Prostate gland (tissue), 2 donors: ENCODE data around the gene RNF14. TPM values are rescaled to one million over a fixed set of nuclear protein-coding genes. Genes with fewer than 3 reads are reported as not detected.
A peak's percentile ranks its signal among the peaks of the same experiment; 100 is the strongest.

Experiments used
- DNase-seq: peaks from one replicate; pipeline ENCODE4 v3.0.0-alpha.2; 2019; ENCODE audit warnings: low spot score
- H3K27ac ChIP-seq, 2 donors: fragments of 200-600 bp; sonication (generic); 2 replicates each; pipeline ENCODE4 v1.5.1; 2017 to 2019
- H3K27me3 ChIP-seq: fragments of 200-600 bp; sonication (generic); replicated peaks from 2 replicates; pipeline ENCODE4 v1.5.1; 2019; ENCODE audit not compliant: insufficient read depth
- H3K36me3 ChIP-seq, 2 donors: fragments of 200-600 bp; sonication (generic); 1 replicate in 1 of 2; 2 replicates in 1 of 2; pipeline versions ENCODE4 v1.5.1 to v1.8.1; 2017 to 2019
- H3K4me1 ChIP-seq: fragments of 200-600 bp; sonication (generic); replicated peaks from 2 replicates; pipeline ENCODE4 v1.5.1; 2019
- H3K4me3 ChIP-seq, 2 donors: fragments of 200-600 bp; sonication (generic); 2 replicates each; pipeline ENCODE4 v1.5.1; 2017 to 2019
- H3K9me3 ChIP-seq: fragments of 200-600 bp; sonication (generic); 2 replicates; pipeline ENCODE4 v1.5.1; 2017
- CTCF ChIP-seq, 4 experiments: fragments of 200-600 bp in 2 of 4; fragments of 450-650 bp in 2 of 4; sonication (generic) in 2 of 4; IDR thresholded peaks; 1 replicate in 3 of 4; 2 replicates in 1 of 4; pipeline ENCODE4 v1.5.1; 2016 to 2019; ENCODE audit warnings: antibody characterized with exemption in 4 of 4, mild to moderate bottlenecking in 2 of 4, moderate library complexity in 2 of 4
- POLR2A ChIP-seq: fragments of 450-650 bp; IDR thresholded peaks from one replicate; pipeline ENCODE4 v1.6.1; 2016; ENCODE audit warnings: antibody characterized with exemption, mild to moderate bottlenecking
- POLR2AphosphoS5 ChIP-seq: sonication (generic); formaldehyde crosslinking; IDR thresholded peaks from one replicate; pipeline ENCODE4 v1.6.1; 2017; ENCODE audit warnings: antibody characterized with exemption
- WGBS: methylation state at CpG from one replicate; pipeline ENCODE4 v1.1.5; 2018; 5-methylcytosine and 5-hydroxymethylcytosine counted together
- intact Hi-C: fragments of 100-400 bp; cut with DNase I; formaldehyde crosslinking; loops from one replicate; pipeline ENCODE4 v1.14.2; 2022
- total RNA-seq, 2 donors: library from RNA; depleted of rRNA; stranded (reverse); fragments of >200 nt; gene quantifications; one replicate each; pipeline ENCODE4 v1.1.0, GENCODE V29; 2016

The RNF14 gene
- total RNA-seq, 2 donors from 2014 or later: 40.8 to 66.9 TPM

DNA sequence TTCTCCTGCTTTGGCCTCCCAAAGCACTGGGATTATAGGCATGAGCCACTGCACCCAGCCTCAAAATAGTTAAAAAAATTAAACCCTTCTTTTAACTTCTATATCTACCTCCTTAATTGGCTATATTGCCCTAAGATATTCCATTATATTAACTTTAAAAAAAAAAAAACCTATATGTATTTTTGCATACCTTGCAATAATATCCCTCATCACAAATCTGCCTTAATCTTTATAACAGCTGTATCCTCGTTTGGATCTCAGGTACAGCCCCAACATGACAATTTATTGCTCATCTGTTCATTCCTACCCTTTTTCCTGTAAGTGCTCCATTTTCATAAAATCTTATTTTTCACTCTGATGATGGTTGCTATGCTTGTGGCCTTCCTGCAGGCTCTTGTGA is 31.3 kb downstream of the RNF14 start:
- 33% methylated on average over 1 of the region's 1 CpG for WGBS
- H3K9me3 ChIP-seq: no peaks in the 10 kb centered on the region
- no peak overlapping the region for H3K27ac ChIP-seq
- DNase-seq: no peak
- intact Hi-C loops: no loop called here
- no peaks in the 10 kb centered on the region for H3K36me3 ChIP-seq
- H3K4me3 ChIP-seq: no peak overlapping the region
- H3K27me3 ChIP-seq: no peaks in the 10 kb centered on the region
- H3K4me1 ChIP-seq: no peaks in the 10 kb centered on the region
- no peak for TF ChIP-seq POLR2A
- TF ChIP-seq POLR2AphosphoS5: no peak
- no peak for TF ChIP-seq CTCF (IDR thresholded peaks at IDR 0.05)

GRCh38 chr5:142000704-142001484 is 32.0 kb downstream of the RNF14 start:
- 73% methylated on average over 6 of the region's 6 CpGs for WGBS
- TF ChIP-seq POLR2A (no peak), CTCF (IDR thresholded peaks at IDR 0.05) (no peak), POLR2AphosphoS5 (no peak)
- Histone ChIP-seq H3K27ac (no peak overlapping the region), H3K9me3 (no peaks in the 10 kb centered on the region), H3K36me3 (no peaks in the 10 kb centered on the region), H3K4me1 (no peaks in the 10 kb centered on the region), H3K27me3 (no peaks in the 10 kb centered on the region), H3K4me3 (no peak overlapping the region)
- DNase-seq: no peak
- intact Hi-C loops: no loop called here

DNA sequence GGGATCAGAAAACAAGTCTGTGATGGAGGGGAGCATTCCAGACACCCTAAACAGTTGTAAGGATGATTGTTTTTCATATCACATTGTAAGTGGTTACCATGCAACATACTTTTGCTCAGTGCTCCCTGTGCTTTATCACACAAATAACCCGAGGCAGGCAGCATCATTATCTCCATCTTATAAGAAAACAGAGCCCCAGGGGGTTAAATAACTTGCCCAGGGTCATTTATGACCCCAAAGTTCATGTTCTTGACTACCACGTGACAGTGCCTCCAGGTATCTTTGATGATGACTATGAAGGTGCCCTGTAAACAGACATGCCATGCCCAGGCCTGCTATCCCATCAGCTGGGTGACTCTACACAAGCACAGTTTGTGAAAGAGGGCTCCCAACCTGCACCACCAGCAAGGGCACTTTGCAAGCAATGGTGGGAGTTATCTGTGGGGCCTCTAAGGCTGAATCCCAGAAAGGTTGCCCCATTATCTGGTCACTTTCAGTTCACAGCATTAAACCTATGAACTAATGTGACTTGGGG is 34.4 kb downstream of the RNF14 start:
- Histone ChIP-seq H3K9me3 (no peaks in the 10 kb centered on the region), H3K36me3 (no peaks in the 10 kb centered on the region), H3K4me1 (no peaks in the 10 kb centered on the region), H3K27ac (peak overlapping the region in 1 of 2 donors; percentile 4), H3K27me3 (no peaks in the 10 kb centered on the region), H3K4me3 (no peak overlapping the region)
- WGBS: 48% methylated on average over 2 of the region's 2 CpGs
- intact Hi-C loops: no loop called here
- TF ChIP-seq CTCF (IDR thresholded peaks at IDR 0.05): no peak
- TF ChIP-seq POLR2AphosphoS5: no peak
- DNase-seq: no peak

GRCh38 chr5:142006363-142007236 is 37.7 kb downstream of the RNF14 start:
- WGBS: 83% methylated on average over 3 of the region's 3 CpGs
- no peak overlapping the region for H3K4me3 ChIP-seq
- H3K4me1 ChIP-seq: no peaks in the 10 kb centered on the region
- H3K27me3 ChIP-seq: no peaks in the 10 kb centered on the region
- TF ChIP-seq CTCF (IDR thresholded peaks at IDR 0.05): no peak
- TF ChIP-seq POLR2AphosphoS5: no peak
- no peak for TF ChIP-seq POLR2A
- H3K27ac ChIP-seq: no peak overlapping the region
- no peaks in the 10 kb centered on the region for H3K9me3 ChIP-seq
- no peaks in the 10 kb centered on the region for H3K36me3 ChIP-seq
- intact Hi-C loops: no loop called here
- DNase-seq: no peak
